NK-92 treated with Interleukin-12 subunit alpha and Interleukin-12 subunit beta, amount 100 ng/mL, for 24 hours (cell line): ENCODE measurements around the gene CC2D2A.

Experiments used
- DNase-seq: peaks from one replicate; lab custom pipeline; 2025; lab: John Stamatoyannopoulos, UW

CC2D2A gene

DNA sequence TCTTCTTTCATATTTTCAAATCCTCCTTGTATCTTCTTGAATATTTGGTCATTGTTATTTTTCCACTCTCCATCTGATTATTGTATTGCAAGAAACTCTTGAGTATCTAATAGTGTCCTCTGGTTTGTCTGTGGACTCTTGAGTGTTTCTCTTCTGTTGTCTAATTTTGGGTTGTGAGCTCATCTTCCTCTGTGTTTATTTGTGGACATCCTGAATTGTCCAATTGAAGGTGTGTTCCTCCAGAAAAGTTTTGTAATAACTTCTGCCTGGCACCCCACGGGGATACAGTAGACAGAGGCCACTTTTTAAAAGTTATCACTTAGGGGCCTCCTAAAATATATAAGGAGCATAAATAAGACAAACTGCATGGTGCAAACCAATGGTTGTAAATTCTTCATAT lies 3.1 kb upstream of the CC2D2A start:
- no peak for DNase-seq

GRCh38 chr4:15470128-15470475 lies 420 bp downstream of the CC2D2A start:
- no peak for DNase-seq

DNA sequence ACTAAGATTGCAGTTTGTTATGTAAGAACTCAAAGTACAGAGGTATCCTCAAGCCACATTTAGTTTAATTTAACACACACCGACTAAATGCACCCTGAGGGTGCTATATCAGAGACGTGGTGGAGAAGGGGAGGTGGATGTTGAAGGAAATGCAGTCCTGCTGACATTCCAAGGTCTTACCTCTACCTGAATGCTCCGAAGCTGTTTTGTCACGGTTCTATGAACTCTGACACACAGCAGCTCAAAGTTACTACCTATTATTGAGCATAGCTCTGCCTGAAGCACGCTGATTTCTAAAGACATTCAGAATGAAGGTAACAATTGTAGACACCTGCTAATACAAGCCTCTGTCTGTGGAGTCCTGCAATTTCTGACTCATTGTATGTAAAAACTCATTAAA lies 6.7 kb downstream of the CC2D2A start:
- no peak for DNase-seq

DNA sequence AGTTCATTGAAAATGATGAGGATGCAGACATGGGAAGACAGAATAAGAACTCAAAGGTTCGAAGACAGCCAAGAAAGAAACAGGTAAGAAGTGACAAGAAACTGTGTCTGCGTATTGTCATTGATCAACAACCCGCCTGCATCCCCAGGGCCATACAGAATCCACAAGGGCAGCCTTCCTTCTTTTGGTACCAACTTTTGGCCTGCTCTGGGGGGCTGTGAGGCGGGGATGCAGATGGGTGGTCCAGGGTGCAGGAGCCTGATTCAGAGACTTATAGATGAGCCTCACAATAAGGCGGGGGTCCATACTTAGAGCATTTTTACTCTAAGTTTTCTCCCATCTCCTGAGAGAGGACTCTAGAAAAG lies 9.0 kb downstream of the CC2D2A start:
- no peak for DNase-seq

- DNase-seq = no peak
These were observed 9.6 kb downstream of the CC2D2A start for GRCh38 chr4:15479089-15479912.

DNA sequence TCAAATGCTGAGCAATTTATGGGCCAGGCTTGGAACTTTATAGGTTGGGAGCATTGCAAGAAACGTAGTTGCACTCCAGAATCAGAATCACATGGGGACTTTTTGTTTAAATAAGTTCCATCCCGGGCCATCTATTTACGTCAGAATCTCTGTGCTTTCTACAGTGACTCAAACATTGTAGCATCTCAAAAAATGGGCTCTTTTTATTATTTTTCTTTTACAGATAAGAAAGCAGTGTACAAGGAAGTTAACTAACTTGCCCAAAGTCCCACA lies 10.2 kb downstream of the CC2D2A start:
- DNase-seq = no peak

DNA sequence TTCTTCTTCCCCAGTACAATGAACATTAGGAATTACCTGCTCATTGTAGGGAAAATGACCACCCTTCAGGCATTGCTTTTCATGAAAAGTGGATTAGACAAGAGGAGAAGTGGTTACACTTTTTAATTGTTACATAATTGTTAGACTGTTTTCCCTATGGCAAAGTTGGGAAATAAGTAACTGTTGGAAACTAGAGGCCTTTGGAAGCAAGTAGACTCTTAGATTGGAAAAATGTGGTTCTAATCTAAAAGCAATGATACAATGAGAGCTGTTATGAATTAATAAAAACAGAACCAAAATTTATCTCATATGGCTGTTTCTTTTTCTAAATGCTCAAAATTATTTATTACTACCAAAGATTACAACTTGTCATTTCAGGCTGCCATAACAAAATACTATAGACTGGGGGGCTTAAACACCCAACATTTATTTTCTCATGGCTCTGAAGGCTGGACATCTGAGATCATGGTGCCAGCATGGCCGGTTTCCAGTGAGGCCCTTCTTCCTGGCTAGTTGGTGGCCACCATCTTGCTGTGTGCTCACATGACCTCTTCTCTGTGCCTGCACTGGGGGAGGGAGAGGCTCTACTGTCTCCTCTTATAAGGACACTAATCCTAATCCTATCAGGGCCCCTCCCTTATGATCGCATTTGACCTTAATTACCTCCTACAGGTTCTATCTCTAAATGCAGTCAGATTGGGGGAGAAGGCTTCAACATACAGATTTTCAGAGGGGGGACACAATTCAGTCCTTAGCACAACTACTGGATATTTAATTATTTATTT lies 12.5 kb downstream of the CC2D2A start:
- DNase-seq = no peak

- DNase-seq = no peak
These were observed 13.2 kb downstream of the CC2D2A start for GRCh38 chr4:15482842-15483241.

GRCh38 chr4:15488136-15488535 lies 18.5 kb downstream of the CC2D2A start:
- no peak for DNase-seq

DNA sequence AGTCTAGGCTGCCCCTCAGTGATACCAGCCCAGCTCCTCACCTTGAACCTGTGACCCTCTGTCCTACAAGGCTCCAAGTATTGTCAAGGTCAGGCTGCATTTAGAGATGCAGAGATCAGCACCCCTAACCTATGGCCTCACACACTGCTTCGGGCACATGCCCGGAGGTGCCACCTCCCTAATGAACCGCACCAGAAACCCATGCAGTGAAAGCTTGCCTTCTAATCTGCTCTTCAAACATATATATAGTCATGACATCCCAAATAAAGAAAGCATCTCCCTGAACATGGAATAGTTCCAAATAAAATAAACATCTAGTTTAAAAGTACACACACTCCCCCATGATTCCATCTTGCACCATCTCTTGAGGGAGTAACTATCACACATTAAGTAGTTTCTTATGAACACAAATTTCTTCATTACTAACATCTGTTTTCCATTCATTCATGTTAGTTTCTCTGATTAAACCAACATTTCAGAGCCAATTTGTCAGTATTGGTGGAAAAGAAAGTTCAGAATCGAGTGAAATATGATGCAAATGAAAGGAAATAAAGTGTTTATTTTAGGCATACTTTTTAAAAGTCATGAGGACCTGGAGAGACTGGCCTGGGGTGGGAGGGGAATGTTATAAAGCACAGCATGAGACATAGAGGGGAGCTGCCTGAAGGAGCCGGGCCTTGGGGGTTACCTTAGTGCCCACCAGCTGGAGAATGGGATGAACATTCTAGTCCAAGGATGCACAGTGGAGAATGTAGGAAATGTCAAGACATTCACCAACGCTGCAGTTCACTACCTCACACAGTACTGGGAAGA lies 19.2 kb downstream of the CC2D2A start:
- no peak for DNase-seq

DNA sequence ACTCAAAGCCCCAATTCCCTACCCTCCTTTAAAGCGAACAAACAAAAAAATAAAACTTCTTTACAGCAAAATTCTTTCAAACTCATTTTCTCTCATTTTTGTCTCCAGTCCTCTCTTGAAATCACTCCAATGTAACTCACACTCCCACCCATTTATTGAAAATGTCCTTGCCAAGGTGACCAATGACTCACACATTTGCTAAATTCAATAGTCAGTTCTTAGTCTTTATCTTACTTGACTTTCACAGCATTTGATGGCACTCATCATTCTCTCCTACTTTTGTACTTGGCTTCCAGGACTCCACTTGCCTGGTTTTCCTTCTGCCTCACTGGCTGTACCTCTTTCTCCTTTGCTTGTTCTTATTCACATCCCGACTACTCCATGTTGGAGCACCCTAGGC lies 19.9 kb downstream of the CC2D2A start:
- DNase-seq = no peak

DNA sequence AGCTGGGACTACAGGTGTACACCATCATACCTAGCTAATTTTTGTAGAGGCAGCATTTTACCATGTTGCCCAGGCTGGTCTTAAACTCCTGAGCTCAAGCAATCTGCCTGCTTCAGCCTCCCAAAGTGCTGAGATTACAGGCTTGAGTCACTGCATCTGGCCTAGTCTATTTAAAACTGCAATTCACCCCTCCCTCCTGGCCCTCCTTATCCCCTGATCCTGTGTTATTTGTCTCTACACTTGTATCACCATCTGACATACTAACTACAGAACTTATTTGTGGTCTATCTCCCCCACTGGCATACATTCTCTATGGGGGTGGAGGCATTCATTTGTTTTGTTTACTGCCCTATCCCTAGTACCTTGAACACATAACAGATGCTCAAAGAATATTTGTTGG lies 23.7 kb downstream of the CC2D2A start:
- no peak for DNase-seq

DNA sequence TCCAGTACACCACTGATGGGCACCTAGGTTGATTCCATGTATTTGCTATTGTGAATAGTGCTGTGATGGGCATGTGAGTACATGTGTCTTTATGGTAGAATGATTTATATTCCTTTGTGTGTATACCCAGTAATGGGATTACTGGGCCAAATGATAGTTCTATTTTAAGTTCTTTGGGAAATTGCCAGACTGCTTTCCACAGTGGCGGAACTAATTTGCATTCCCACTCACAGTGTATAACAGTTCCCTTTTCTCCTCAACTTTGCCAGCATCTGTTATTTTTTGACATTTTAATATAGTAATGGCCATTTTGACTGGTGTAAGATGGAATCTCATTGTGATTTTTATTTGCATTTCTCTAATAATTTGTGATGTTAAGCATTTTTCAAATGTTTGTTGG lies 25.9 kb downstream of the CC2D2A start:
- DNase-seq = no peak

- no peak for DNase-seq
These were observed 28.7 kb downstream of the CC2D2A start for GRCh38 chr4:15498356-15498755.

- no peak for DNase-seq
These were observed 31.0 kb downstream of the CC2D2A start for GRCh38 chr4:15500701-15501100.

- DNase-seq = no peak
These were observed 32.3 kb downstream of the CC2D2A start for GRCh38 chr4:15501941-15502340.

GRCh38 chr4:15502384-15502783 lies 32.7 kb downstream of the CC2D2A start:
- DNase-seq = no peak

- no peak for DNase-seq
These were observed 34.4 kb downstream of the CC2D2A start for GRCh38 chr4:15504041-15504440.

DNA sequence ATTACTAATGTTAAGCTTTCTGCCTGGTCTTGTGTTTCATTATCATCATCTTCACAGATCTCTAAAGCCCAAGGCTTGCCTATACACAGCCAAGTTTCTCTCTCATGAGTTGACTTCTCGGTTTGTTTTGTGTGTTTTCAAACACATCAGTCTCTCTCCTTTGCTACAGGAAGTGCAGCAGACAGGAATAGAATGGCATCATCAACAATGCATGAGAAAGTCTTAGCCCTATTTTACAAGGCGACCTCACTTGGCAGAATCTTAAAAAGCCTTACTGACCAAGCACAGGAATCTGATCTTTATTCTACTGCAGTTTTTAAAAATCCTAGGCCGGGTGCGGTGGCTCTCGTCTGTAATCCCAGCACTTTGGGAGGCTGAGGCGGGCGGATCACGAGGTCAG lies 36.8 kb downstream of the CC2D2A start:
- DNase-seq = no peak

GRCh38 chr4:15507679-15508078 lies 38.0 kb downstream of the CC2D2A start:
- DNase-seq = no peak

- DNase-seq = no peak
These were observed 41.3 kb downstream of the CC2D2A start for GRCh38 chr4:15510961-15511360.

DNA sequence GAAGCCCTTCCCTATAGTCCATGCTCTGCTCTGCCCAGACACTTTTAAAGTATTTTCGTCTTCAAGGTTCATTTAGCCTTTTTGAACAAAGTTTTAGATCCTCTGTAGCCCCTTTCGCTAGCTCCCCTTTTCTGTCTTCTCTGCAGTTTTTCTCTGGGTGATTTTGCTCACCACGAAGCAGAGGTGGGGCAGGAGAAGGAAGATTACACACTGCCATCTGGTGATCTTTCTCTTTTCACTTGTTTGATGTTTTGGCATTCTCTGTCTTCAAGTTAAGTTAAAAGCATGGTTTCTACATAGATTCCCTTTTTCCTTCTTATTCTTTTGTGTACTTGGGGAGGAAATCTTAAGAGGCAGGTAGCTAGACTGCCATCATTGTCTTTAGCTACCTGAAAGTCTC lies 43.9 kb downstream of the CC2D2A start:
- no peak for DNase-seq

DNA sequence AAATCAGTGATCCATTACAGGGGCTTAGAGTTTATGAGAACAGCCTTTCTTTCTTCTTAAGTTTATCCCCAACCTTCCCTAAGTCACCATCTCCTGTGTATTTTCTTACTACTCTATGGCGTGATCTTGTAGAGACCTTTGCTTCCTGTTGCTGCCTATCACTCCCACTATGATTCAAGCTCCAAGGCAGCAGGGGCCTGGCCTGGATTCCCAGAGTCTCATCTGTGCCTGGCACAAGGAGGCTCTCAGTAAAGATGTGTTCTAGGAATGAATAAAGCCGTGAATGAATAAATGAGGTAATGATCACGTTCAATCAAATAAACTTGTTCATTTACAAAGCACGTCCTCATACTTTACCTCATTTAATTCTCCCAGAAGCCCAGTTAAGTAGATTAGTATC lies 45.4 kb downstream of the CC2D2A start:
- DNase-seq = no peak
